ENCODE data around the gene TUBAL3. TPM values are rescaled to one million over a fixed set of nuclear protein-coding genes. Genes with fewer than 3 reads are reported as not detected.

Gene TUBAL3
- total RNA-seq, 1 donor from 2014 or later, result not detected

DNA sequence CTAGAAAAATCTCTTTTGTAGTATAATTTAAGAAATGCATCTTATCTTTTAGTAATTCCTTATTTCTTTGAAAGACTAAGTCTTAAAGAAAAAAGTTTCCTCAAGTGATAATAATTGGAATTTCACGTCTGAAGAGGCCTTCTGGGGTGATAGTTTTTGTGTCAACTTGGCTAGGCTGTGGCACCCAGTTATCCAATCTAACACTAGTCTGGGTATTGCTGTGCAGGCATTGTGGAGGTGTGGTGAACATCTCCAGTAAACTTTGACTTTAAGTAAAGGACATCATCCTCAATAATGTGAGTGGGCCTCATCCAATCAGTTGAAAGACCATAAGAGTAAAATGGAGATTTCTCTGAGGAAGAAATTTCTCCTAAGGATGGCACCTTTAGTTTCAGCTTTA lies 2.3 kb upstream of the TUBAL3 start:
- TF ChIP-seq, protein P1, sequence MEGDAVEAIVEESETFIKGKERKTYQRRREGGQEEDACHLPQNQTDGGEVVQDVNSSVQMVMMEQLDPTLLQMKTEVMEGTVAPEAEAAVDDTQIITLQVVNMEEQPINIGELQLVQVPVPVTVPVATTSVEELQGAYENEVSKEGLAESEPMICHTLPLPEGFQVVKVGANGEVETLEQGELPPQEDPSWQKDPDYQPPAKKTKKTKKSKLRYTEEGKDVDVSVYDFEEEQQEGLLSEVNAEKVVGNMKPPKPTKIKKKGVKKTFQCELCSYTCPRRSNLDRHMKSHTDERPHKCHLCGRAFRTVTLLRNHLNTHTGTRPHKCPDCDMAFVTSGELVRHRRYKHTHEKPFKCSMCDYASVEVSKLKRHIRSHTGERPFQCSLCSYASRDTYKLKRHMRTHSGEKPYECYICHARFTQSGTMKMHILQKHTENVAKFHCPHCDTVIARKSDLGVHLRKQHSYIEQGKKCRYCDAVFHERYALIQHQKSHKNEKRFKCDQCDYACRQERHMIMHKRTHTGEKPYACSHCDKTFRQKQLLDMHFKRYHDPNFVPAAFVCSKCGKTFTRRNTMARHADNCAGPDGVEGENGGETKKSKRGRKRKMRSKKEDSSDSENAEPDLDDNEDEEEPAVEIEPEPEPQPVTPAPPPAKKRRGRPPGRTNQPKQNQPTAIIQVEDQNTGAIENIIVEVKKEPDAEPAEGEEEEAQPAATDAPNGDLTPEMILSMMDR (IDR thresholded peaks at IDR 0.05; ENCODE audit: unreplicated experiment), result no peak
- no peaks in the 10 kb centered on the region for H3K4me1 Mint-ChIP-seq (ENCODE audit: unreplicated experiment)
- H3K36me3 Mint-ChIP-seq (ENCODE audit: low read depth, unreplicated experiment), result peaks cover 4% of the 10 kb centered on the region
- H3K9me3 Mint-ChIP-seq (ENCODE audit: unreplicated experiment), result peaks cover 6% of the 10 kb centered on the region
- no peak overlapping the region for H3K27ac Mint-ChIP-seq (ENCODE audit: unreplicated experiment)
- no peaks in the 10 kb centered on the region for H3K27me3 Mint-ChIP-seq (ENCODE audit: unreplicated experiment)
- H3K4me3 Mint-ChIP-seq (ENCODE audit: unreplicated experiment), result no peak overlapping the region
- no peak for DNase-seq (ENCODE audit: low spot score)

DNA sequence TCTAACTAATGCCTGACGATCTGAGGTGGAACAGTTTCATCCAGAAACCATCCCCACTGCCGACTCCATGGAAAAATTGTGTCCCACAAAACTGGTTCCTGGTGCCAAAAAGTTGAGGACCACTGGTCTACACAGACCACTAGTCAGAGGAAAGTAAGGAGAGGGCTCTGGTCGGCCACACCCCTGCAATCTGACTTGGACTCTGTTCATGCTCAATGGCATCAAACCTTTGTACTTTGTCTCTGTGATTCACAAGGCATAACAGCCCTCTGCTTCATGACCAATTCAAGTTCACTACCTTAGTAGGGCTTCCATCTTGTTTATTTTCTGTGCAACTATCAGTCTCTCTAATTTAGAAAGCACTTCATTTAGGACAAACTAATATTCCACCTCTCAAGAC lies 1.8 kb downstream of the TUBAL3 start:
- TF ChIP-seq, protein P1 (IDR thresholded peaks at IDR 0.05; ENCODE audit: unreplicated experiment), result no peak
- no peak for DNase-seq (ENCODE audit: low spot score)
- Mint-ChIP-seq H3K27ac (ENCODE audit: unreplicated experiment) (no peak overlapping the region), H3K27me3 (ENCODE audit: unreplicated experiment) (no peaks in the 10 kb centered on the region), H3K9me3 (ENCODE audit: unreplicated experiment) (peaks cover under 1% of the 10 kb centered on the region), H3K4me3 (ENCODE audit: unreplicated experiment) (no peak overlapping the region), H3K4me1 (ENCODE audit: unreplicated experiment) (no peaks in the 10 kb centered on the region), H3K36me3 (ENCODE audit: low read depth, unreplicated experiment) (peaks cover under 1% of the 10 kb centered on the region)

DNA sequence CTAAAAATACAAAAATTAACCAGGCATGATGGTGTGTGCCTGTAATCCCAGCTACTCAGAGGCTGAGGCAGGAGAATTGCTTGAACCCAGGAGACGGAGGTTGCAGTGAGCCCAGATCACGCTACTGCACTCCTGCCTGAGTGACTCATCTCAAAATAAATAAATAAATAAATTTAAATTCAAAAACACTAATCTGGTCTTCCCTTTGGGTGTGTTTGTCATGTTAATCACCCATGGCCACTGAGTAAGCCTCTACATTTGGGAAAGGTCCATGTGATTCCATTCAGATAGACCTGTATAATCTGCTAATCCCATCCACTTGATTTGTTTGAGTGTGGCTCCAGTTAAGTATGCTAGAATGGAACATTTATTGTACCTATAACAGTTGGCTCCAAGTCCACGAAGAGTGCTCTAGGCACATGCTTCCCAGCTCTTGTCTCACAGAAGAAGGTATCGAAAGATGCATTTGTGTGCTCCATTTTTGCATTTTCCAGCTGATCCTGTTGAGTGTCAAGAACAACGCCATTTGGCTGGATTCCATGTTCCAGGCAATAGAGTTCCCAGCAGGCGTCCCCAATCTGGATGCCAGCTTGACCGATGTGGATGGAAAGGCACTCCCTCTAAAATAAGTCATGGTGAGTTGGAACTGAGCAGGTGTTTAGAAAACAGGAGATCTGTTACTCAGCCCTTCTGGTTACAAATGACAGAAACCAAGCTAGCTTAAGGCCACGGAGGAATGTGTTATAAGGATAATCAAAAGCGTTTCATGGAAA lies 4.0 kb downstream of the TUBAL3 start:
- no peaks in the 10 kb centered on the region for H3K36me3 Mint-ChIP-seq (ENCODE audit: low read depth, unreplicated experiment)
- DNase-seq (ENCODE audit: low spot score), result no peak
- no peaks in the 10 kb centered on the region for H3K9me3 Mint-ChIP-seq (ENCODE audit: unreplicated experiment)
- no peaks in the 10 kb centered on the region for H3K27me3 Mint-ChIP-seq (ENCODE audit: unreplicated experiment)
- no peaks in the 10 kb centered on the region for H3K4me1 Mint-ChIP-seq (ENCODE audit: unreplicated experiment)
- H3K4me3 Mint-ChIP-seq (ENCODE audit: unreplicated experiment), result no peak overlapping the region
- TF ChIP-seq, protein P1 (IDR thresholded peaks at IDR 0.05; ENCODE audit: unreplicated experiment), result no peak
- H3K27ac Mint-ChIP-seq (ENCODE audit: unreplicated experiment), result no peak overlapping the region

DNA sequence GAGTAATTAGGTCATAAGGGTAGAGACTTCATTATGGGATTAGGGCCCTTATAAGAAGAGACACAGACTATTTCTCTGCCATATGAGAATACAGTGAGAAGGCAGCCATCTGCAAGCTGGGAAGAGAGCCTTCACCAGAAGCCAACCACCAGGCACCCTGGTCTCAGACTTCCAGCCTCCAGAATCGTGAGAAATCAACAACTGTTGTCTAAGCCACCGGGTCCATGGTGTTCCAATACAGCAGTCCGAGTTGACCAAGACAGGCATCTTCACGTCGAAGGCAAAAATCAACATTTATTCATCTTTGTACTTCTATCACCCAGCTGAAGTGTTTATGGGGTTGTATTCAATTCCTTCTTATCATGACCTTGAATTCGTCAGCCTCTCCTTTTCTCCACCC lies 5.3 kb downstream of the TUBAL3 start:
- TF ChIP-seq, protein P1 (IDR thresholded peaks at IDR 0.05; ENCODE audit: unreplicated experiment), result no peak
- Mint-ChIP-seq H3K9me3 (ENCODE audit: unreplicated experiment) (no peaks in the 10 kb centered on the region), H3K4me3 (ENCODE audit: unreplicated experiment) (no peak overlapping the region), H3K27me3 (ENCODE audit: unreplicated experiment) (no peaks in the 10 kb centered on the region), H3K4me1 (ENCODE audit: unreplicated experiment) (no peaks in the 10 kb centered on the region), H3K36me3 (ENCODE audit: low read depth, unreplicated experiment) (no peaks in the 10 kb centered on the region), H3K27ac (ENCODE audit: unreplicated experiment) (no peak overlapping the region)
- DNase-seq (ENCODE audit: low spot score), result no peak

DNA sequence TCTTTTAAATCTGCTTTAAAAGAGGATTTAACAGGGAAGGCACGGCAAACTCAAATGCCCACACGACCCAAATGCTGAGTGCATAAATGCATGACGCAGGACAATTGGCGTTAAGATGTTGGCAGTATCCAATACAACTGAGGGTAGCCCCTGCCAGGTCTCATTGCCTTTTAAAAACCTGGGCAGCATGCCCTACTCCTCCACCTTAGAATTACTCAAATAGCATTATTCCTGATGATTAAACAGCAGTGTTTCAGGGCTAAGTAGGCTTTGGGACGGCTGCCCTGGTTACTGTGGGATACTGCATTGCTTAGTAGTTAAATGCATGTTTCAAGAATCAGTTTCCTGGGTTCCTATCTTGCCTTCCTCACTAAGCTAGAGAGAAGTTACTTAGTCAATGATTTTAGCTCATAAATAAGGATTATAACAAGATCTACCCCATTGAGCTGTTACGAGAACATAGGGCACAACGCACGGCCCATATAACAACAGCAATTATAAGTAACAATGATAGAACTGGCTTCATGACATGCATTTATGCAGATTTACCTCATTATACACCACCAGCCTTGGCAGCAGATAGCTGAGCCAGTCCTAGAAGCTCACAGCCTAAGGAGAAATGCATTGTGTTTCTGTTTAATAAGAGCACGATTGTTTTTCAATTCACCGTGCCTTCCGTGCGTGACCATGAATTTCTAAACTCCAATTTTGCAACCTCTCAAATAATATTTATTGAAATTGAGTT lies 7.9 kb downstream of the TUBAL3 start:
- Mint-ChIP-seq H3K36me3 (ENCODE audit: low read depth, unreplicated experiment) (no peaks in the 10 kb centered on the region), H3K4me3 (ENCODE audit: unreplicated experiment) (no peak overlapping the region), H3K9me3 (ENCODE audit: unreplicated experiment) (no peaks in the 10 kb centered on the region), H3K4me1 (ENCODE audit: unreplicated experiment) (no peaks in the 10 kb centered on the region), H3K27ac (ENCODE audit: unreplicated experiment) (no peak overlapping the region), H3K27me3 (ENCODE audit: unreplicated experiment) (peaks cover 3% of the 10 kb centered on the region)
- TF ChIP-seq, protein P1 (IDR thresholded peaks at IDR 0.05; ENCODE audit: unreplicated experiment), result no peak
- no peak for DNase-seq (ENCODE audit: low spot score)

All from endothelial cell (in vitro differentiated cells).